GM19324 (cell line): ENCODE results near the gene TMEM169.
"Not testable (repeated sequence)": the region's sequence is repeated elsewhere in the genome, so short reads cannot be mapped to it uniquely, and the experiment has no call there.

Source experiments
- ATAC-seq: cut with Tn5 transposase; IDR thresholded peaks from one replicate; pipeline ENCODE4 v1.9.1; 2021; ENCODE audit warnings: mild to moderate bottlenecking, moderate library complexity; ENCODE audit not compliant: unreplicated experiment, low FRiP score

TMEM169 gene

DNA sequence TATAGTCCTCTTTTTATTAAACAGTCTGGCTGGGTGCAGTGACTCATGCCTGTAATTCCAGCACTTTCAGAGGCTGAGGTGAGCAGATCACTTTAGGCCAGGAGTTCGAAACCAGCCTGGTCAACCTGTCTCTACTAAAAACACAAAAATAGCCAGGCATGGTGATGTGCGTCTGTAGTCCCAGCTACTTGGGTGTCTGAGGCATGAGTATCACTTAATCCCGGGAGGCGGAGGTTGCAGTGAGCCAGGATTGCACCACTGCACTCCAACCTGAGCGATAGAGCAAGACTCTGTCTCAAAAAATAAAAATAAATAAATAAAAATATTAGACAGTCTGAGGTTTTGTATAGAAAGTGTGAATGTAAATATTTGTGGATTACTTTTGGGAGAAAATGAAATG lies 45.2 kb downstream of the TMEM169 start:
- no peak for ATAC-seq

DNA sequence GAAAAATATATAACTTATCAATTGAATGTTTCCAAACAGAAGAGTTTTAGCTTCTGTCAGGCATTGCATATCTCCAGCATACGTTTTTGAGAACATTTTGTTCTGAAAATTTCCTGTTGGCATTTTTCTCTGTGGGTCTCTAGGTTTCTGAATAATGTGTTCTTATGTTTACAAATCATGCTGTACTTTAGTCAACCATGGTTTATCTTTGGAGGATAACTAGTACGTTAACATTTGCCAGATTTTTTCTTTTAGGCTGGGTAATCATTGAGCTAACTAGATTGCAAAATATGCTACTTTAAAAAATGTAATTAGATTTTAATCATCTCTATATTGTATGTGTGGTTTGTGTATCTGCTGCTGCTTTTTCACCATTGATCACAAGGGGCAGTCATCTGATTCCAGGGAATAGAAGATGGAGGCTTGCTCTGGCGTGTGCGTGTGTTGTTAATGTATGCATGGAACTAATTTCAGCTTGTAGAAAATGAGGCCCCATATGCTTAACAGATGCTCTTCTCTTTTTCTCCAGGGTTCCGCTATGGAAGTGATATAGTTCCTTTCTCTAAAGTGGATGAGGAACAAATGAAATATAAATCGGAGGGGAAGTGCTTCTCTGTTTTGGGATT lies 48.7 kb downstream of the TMEM169 start:
- ATAC-seq = no peak

DNA sequence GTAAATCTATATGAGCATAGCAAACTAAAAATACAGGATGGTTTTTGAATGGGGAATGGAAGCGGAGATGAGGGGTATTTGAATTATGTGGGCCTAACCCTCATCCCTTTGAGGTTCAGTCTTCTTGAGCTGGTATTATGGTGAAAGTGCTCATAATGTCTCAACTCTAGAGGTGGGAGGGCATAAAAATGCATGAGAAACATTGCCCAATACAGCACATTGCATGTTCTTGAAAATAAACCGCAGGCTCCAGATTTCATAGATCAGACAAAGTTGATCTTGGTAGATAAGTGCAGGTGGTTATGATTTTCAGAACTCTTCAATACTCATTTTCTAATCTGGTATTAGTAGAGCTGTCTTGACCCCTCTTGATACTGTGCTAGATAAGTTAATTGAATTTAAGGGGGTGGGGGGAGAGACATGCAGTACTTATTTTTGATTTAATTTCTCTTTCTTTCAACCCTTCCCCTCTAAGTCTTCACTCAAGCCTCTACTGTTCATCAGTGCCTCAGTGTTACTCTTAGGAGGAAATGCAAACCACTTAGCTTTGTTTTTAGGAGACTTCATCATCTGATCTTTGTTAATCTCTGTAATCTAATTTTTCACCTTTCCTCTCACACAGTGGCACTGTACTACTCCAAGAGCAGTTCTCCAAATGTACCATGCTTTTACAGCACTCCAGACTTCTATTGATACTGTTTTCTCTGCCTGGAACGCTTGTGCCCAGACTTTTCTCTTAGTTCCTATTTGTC lies 49.6 kb downstream of the TMEM169 start:
- no peak for ATAC-seq

DNA sequence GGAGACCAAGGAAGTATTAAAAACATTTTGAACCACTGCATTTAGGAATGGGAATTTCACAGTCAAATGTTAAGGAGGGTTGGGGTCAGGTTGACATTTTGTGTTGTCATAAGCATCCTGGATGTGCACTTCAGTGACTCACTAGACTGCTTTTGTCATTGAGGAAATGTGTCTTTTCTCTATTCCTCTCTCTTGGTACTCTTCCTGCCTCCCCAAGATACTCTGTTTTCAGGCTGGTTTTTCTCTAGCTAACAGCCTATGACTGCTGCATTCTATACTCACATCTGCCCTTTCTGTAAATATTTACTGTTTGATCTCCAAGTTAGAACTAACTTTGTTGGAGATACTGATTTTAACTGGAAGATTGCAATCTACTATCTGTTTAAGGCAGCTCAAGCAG lies 50.9 kb downstream of the TMEM169 start:
- no peak for ATAC-seq

DNA sequence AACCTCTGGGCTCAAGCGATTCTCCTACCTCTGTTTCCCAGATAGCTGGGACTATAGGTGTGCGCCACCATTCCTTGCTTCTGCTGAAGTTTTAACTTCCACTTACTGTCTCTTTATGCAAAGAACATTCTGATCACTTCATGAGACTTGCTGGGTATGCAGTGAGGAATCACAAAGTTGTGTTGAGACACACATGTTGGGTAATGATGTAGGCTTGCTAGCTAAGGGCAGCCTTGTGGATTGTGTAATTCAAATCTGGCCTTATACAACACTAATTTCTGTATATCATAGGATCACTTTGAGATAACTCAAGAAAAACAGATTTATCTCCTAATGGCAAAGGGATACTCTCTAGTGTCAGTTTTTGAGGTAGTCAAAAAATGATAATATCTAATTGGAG lies 51.7 kb downstream of the TMEM169 start:
- ATAC-seq = no peak

DNA sequence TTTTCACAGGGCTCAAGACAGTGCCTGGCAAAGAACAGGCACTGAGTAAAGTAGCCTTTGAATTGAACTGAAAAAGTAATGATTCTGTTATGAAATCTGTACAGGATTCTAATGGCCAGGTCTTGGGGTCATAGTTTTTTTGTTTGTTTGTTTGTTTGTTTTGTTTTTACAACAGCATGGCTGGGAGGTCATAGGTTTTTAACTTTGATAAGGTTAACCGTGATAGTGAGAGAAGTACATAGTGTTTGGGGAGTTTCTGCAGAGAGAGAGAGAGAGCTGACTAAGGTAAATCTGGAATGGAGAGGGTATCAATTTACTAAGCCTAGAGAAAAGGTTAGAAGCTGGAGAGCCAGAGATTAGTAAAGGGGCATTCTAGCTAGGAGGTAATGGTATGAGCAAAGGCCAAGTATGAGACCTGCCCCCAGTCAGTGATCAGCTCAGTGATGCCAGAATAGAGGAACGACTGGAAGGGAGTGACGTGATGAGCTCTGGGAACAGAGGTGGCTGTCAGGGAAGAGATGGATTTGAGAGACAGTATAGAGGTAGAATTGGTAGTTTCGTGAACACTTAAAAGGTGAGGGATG lies 53.3 kb downstream of the TMEM169 start:
- no peak for ATAC-seq

DNA sequence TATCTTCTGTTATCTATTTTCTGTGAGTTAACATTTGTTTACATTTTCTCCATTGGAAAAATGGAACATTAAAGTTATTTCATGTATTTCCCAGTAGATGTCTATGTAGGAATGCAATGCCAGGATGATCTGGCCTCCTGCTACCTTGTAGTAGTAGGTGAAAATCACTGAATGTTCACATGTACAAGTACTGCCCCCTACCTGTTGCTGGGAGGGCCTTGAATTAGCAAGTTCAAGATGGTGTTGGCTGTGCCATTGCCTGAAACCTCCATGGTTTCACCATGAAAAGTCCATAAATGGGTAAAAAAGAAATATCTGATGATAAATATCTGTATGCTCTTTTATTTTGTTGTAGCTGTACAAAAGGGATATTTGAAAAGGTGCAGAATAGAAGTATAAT lies 58.2 kb downstream of the TMEM169 start:
- ATAC-seq = no peak

DNA sequence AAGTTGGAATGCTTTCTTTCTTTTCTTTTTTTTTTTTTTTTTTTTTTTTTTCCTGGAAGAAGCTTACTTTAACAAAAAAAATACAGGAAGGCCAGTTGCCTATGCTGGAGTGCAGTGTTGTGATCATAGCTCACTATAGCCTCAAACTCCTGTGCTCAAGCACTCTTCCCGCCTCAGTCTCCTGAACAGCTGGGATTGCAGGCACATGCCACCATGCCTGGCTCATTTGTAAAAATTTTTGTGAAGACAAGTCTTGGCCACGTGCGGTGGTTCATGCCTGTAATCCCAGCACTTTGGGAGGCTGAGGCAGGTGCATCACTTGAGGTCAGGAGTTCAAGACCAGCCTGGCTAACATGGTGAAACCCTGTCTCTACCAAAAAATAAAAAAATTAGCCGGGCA lies 59.8 kb downstream of the TMEM169 start:
- ATAC-seq = not testable (repeated sequence)

DNA sequence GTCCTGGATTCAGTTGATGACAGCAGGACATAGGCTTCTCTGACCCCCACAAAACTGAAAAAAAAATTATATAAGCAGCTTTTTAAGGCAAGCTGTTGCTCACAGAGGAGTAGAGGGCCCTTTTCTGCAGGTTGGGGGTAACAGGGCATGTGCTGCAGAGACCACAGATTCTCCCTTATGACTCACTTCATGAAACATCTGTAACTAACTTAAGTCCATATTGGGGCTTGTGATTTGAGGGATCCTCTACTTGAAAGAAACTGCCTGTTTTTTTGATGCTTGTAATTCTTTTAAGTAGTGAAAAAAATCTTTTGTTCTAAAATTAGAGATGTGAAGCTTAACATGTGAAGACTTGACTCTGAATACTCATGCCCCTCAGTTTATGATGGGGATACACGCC lies 60.8 kb downstream of the TMEM169 start:
- ATAC-seq = peak; percentile 61

DNA sequence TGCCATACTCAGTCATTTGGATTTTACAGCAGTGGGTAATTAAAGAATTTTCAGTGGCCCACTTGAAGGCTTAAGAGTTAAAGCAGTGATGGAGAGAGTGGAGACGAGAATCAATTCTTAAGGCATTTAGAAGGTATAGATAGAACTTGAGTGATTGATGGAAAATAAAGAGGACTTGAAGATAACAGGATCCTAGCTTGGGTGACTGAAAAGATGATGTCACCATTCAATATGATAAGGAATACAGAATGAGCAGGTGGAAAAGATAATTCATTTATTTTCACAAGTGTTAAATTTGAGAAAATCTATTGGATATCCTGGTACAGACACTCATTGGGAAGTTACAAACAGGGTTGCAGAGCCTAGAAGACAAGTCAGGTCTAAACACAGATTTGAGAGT lies 62.7 kb downstream of the TMEM169 start:
- ATAC-seq = no peak

DNA sequence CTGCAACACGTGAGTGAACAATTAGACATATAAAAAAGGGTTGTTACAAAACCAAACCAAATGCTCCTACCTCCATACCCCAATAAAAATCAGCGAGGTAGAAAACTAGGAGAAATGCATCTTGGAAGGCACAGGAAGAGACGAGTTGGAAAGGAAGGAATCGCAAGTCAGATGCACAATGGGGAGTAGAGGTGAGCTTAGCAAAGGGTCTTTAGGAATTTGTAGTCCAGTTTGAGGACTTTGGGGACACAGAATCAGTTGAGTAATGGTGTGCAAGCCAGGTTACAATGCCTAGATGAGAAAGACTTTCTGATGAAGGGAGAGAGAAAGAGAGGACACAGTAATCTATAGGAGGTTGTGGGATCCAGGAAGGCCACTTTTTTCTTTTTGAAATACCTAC lies 63.1 kb downstream of the TMEM169 start:
- ATAC-seq = no peak

DNA sequence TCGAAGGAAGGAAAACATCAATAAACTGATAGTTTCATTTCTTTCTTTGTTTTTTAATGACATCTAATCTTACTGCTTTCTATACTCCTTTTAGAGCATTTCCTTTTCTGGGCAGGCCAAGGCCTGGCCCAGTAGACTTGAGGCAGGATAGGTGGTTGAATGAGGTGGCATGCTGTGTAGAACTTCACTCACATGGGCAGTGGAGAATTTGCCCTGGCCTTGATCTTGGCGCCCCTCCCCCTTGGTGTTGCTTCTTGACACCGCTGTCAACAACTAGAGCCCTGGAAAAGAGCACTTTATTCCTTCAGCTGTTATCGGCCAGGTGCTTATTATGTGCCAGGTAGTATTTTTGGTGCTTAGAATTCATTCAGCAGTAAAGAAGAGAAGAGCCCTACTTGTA lies 64.9 kb downstream of the TMEM169 start:
- no peak for ATAC-seq

DNA sequence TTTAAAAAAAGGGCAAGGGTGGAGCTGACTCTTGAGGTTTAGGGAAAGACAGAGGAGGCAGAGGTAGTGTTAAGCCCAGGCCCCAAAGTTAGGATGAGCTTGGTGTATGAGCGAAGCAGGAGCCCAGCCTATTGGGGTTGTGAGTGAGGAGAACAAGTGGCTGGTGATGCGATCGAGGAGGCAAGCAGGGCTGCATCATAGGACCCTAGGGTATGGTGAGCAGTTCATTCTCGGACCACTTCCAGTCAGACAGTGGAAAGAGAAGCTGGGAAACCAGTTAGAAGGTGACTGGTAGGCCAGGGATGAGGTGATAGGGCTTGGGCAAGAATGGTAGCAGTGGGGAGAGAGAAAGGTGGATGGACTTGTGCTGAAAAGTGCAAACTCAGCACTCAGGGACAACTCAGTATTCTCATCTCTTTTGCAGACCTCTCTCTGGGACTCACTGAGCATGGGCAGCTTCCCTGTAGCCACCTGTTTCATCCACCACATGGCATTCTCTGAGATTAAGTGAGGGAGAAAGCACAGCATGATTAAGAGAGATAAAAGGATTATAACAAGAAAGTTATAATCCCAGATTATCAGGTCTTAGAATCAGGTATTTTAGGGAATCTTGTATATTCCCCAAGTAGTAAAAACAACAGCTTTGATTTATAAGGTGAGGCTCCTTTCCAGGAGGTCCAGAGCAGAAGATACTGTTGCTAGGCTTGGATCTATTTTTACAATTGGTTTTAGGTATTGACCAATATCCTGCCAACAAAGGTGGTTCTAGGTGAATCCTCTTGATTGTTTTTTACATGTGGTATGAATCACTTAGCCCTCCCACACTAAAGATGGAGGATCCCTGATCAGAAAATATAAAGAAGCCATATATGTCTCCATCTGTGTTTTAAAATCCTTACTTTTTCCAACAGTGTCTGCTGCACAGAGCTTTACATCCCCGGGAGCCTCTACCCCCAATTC lies 65.7 kb downstream of the TMEM169 start:
- no peak for ATAC-seq

DNA sequence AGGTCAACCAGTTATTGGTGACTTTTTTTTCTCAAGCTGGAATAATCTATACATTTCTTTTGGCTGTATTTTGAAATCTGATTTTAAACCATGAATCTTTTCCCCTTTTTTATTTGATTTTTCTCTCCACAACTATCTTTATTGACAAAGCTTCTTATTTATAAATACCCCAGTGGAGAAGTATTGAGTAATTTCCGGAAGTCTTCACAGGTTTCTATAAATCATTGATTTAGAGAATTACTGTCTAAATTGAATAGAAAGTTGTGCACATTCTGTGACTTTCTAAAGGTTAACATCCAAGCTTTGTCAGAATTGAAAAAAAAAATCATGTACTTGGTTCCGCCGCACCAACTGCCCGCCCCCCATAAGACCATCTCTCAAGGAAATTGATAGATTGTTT lies 67.3 kb downstream of the TMEM169 start:
- no peak for ATAC-seq

DNA sequence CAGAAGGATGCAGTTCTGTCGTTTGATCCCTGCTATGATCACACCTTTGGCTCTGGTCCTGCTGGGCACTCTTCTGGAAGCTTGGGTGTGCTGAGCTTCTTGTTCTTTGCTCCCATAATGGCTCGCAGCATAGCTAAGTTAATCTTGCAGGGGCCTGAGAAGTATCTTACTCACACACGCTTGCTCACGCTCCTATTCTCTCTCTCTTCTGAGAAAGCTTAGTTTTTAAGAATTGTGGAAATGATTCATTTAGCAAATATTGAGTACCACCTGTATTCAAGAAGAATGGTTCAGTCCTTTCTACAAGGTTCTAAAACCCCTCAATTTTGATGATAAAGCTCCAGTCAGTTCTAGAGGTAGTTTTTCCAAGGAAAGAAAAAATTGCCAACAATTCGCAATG lies 68.0 kb downstream of the TMEM169 start:
- no peak for ATAC-seq

DNA sequence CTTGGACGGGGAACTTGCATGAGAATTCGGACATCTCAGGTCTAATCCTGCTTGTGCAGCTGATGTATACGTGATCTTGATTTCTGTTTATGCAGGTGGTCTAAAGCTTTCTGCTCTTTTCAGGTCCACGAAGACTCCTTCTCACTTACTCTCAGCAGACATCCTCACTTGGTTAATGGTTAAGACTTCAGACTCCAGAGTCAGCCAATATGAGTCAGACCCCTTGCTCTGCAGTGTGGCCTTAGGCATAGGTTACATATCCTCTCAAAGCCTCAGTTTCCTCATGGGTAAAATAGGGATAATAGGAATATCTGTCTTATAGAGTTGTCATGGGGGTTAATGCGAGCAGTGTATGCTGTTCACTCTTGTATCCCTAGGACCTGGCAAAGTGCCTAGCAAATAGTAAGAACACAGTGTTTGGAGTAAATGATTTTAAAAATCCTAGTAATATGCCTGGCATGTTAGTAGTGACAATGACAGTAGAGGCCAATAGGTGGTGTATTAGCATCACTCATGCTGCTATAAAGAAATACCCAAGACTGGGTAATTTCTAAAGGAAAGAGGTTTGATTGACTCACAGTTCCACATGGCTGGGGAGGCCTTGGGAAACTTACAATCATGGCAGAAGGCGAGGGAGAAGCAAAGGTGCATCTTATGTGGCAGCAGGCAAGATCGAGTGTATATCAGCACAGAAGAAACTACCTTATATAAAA lies 69.8 kb downstream of the TMEM169 start:
- no peak for ATAC-seq
